OCI-LY7 (cell line): Measurements from ENCODE around the gene GSTA5. TPM values are rescaled to one million over a fixed set of nuclear protein-coding genes. Genes with fewer than 3 reads are reported as not detected.
"Not testable (repeated sequence)": the region's sequence is repeated elsewhere in the genome, so short reads cannot be mapped to it uniquely, and the experiment has no call there.

Source experiments
- BruUV-seq: library from RNA; stranded (reverse); fragments of 400-500 nt; replicated peaks from 2 replicates; lab custom pipeline; 2021; lab: Mats Ljungman, UMichigan
- CTCF ChIA-PET: fragments of 300-600 bp; sonication (Branson Sonifier 250); formaldehyde crosslinking; loops from one replicate; lab custom pipeline; 2022; ENCODE audit warnings: antibody characterized with exemption; ENCODE audit not compliant: unreplicated experiment; lab: Charles Lee
- POLR2A ChIA-PET: fragments of 300-600 bp; sonication (Branson Sonifier 250); formaldehyde crosslinking; loops from one replicate; lab custom pipeline; 2022; ENCODE audit warnings: antibody characterized with exemption; lab: Charles Lee
- DNase-seq: peaks from one replicate; pipeline ENCODE4 v3.0.0-alpha.2; 2015; ENCODE audit warnings: low spot score
- H2AFZ ChIP-seq: fragments of 200-600 bp; sonication (generic), shearing (Covaris generic); 2 replicates; pipeline ENCODE4 v1.6.1; 2014; ENCODE audit warnings: mild to moderate bottlenecking, antibody characterized with exemption, low read length, moderate library complexity
- H3K27ac ChIP-seq: fragments of 200-600 bp; sonication (generic); 2 replicates; pipeline ENCODE4 v1.5.1; 2014; ENCODE audit warnings: mixed run types, low read depth, mild to moderate bottlenecking, moderate library complexity, low read length, inconsistent platforms; ENCODE audit not compliant: poor library complexity, severe bottlenecking
- H3K36me3 ChIP-seq: fragments of 200-600 bp; sonication (generic); 2 replicates; pipeline ENCODE4 v1.6.1; 2014; ENCODE audit warnings: mild to moderate bottlenecking, antibody characterized with exemption, low read length, moderate library complexity, mixed read lengths; ENCODE audit not compliant: insufficient read depth
- H3K4me1 ChIP-seq: fragments of 200-600 bp; sonication (generic); 2 replicates; pipeline ENCODE4 v1.5.1; 2014; ENCODE audit warnings: mild to moderate bottlenecking, low read length; ENCODE audit not compliant: insufficient read depth, poor library complexity, severe bottlenecking
- H3K4me2 ChIP-seq: fragments of 200-600 bp; sonication (generic); 2 replicates; pipeline ENCODE4 v1.6.1; 2014; ENCODE audit warnings: mild to moderate bottlenecking, low read length
- H3K4me3 ChIP-seq: fragments of 200-600 bp; sonication (generic); 2 replicates; pipeline ENCODE4 v1.5.1; 2014; ENCODE audit warnings: mild to moderate bottlenecking, low read depth, low read length; ENCODE audit not compliant: poor library complexity, severe bottlenecking
- H3K79me2 ChIP-seq: fragments of 200-600 bp; sonication (generic); 2 replicates; pipeline ENCODE4 v1.6.1; 2016; ENCODE audit warnings: low read depth, mild to moderate bottlenecking, low read length, moderate library complexity, mixed read lengths; ENCODE audit not compliant: insufficient read depth
- H3K9me2 ChIP-seq: fragments of 200-600 bp; sonication (generic); 2 replicates; pipeline ENCODE4 v1.6.1; 2016; ENCODE audit warnings: mild to moderate bottlenecking, low read length, mixed read lengths; ENCODE audit not compliant: insufficient read depth
- H3K9me3 ChIP-seq: fragments of 200-600 bp; sonication (generic); 2 replicates; pipeline ENCODE4 v1.6.1; 2014; ENCODE audit warnings: mild to moderate bottlenecking, mixed run types, low read length, mixed read lengths
- H4K20me1 ChIP-seq: fragments of 200-600 bp; sonication (generic); 2 replicates; pipeline ENCODE4 v1.6.1; 2014; ENCODE audit warnings: mild to moderate bottlenecking, antibody characterized with exemption, low read length, moderate library complexity, mixed read lengths; ENCODE audit not compliant: insufficient read depth
- CTCF ChIP-seq: fragments of 200-600 bp; sonication (generic); conservative IDR thresholded peaks from 2 replicates; pipeline ENCODE4 v1.5.1; 2014; ENCODE audit warnings: mild to moderate bottlenecking, antibody characterized with exemption, low read length, moderate library complexity, mixed read lengths
- EZH2phosphoT487 ChIP-seq: fragments of 200-600 bp; sonication (generic); IDR thresholded peaks from 2 replicates; pipeline ENCODE4 v1.6.1; 2018; ENCODE audit warnings: low read depth, borderline replicate concordance, mild to moderate bottlenecking, mixed run types, antibody characterized with exemption, low read length, moderate library complexity, mixed read lengths
- intact Hi-C: fragments of 100-400 bp; cut with micrococcal nuclease; formaldehyde crosslinking; loops from one replicate; pipeline ENCODE4 v1.10.0; 2022; ENCODE audit not compliant: unreplicated experiment
- total RNA-seq, 2 experiments: library from RNA; depleted of rRNA in 1 of 2; stranded (reverse); fragments of >200 nt in 1 of 2; shearing (Covaris generic) in 1 of 2; gene quantifications; 2 replicates each; pipeline ENCODE4 v1.2.3, GENCODE V29; 2014 to 2022

Gene GSTA5
- total RNA-seq, 2 experiments from 2014 or later = not detected

GRCh38 chr6:52826513-52826912 lies 14.1 kb downstream of the GSTA5 start:
- no TSS peak for BruUV-seq
- intact Hi-C loops = loop anchor here (1.0 kb wide), 1 partner anchor 40 kb away; no protein-coding TSS in a partner anchor
- POLR2A ChIA-PET = no interaction called here

GRCh38 chr6:52825900-52826459 lies 14.6 kb downstream of the GSTA5 start:
- CTCF ChIA-PET, DNase-seq, H3K27ac ChIP-seq, H3K9me3 ChIP-seq, H3K4me3 ChIP-seq, H2AFZ ChIP-seq, H4K20me1 ChIP-seq, BruUV-seq, H3K9me2 ChIP-seq, H3K4me1 ChIP-seq, H3K4me2 ChIP-seq, H3K36me3 ChIP-seq, H3K79me2 ChIP-seq: not testable (repeated sequence)
- POLR2A ChIA-PET = interaction anchor here (0.7 kb wide), 1 partner anchor 341 kb away, joined by 4 read pairs; no protein-coding TSS in a partner anchor
- intact Hi-C loops = loop anchor here (1.0 kb wide), 1 partner anchor 40 kb away; no protein-coding TSS in a partner anchor

More at GRCh38 chr6:52826513-52826912, 14.1 kb downstream of the GSTA5 start:
- Histone ChIP-seq H4K20me1 (no peaks in the 10 kb centered on the region), H3K4me2 (no peak overlapping the region), H3K9me3 (no peaks in the 10 kb centered on the region), H3K27ac (no peak overlapping the region), H3K36me3 (no peaks in the 10 kb centered on the region), H3K4me1 (no peaks in the 10 kb centered on the region), H3K9me2 (no peaks in the 10 kb centered on the region), H3K4me3 (no peak overlapping the region), H3K79me2 (no peaks in the 10 kb centered on the region), H2AFZ (no peak overlapping the region)
- TF ChIP-seq EZH2phosphoT487 (no peak), CTCF (no peak)
- DNase-seq = no peak
- CTCF ChIA-PET = no interaction called here

- BruUV-seq, intact Hi-C loops, H3K4me2 ChIP-seq, H2AFZ ChIP-seq, H4K20me1 ChIP-seq, H3K27ac ChIP-seq, H3K4me1 ChIP-seq, H3K79me2 ChIP-seq, H3K4me3 ChIP-seq, DNase-seq, H3K36me3 ChIP-seq, CTCF ChIA-PET, H3K9me3 ChIP-seq, H3K9me2 ChIP-seq: not testable (repeated sequence)
- POLR2A ChIA-PET = interaction anchor here (0.7 kb wide), 1 partner anchor 340 kb away, joined by 4 read pairs; no protein-coding TSS in a partner anchor
Observed at GRCh38 chr6:52825270-52825793, 15.3 kb downstream of the GSTA5 start.
